Measurements from ENCODE around the gene DMRT1.

GRCh38 chr9:920927-921326, 79.4 kb downstream of the DMRT1 start:
- TF ChIP-seq CTCF (IDR thresholded peaks at IDR 0.05) (no peak), POLR2A (IDR thresholded peaks at IDR 0.05) (no peak)

Data from uterus (tissue), 2 donors.